Measurements from ENCODE around the gene EXOC6. TPM values are rescaled to one million over a fixed set of nuclear protein-coding genes. Genes with fewer than 3 reads are reported as not detected.

The EXOC6 gene
- total and polyA plus RNA-seq, 11 donors, result 5.8 to 12.3 (median 9.9) TPM

DNA sequence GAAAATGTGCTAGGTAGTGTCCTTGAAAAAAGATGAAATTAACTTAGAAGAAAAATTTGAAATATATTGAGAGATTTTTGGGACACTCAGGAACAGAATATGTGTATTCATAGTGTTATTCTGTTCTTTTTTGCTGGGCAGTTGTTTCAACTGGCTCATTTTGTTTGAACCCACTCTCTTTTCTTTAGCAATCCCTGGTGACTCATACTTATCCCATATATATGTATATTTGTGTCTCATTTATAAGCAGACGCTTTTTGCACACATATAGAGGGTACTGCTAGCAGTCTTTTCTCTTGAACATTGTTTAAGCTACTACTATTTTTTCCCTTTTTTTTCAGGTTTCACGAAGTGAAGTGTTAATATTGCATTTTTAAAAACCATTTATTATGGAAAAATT lies 1.9 kb downstream of the EXOC6 start:
- Histone ChIP-seq H3K4me1 (peaks cover 0 to 37% (median 9%) of the 10 kb centered on the region in 12 donors), H3K9me3 (peaks cover 0 to 4% (median 0%) of the 10 kb centered on the region in 12 donors), H3K27ac (no peak overlapping the region), H3K4me3 (no peak overlapping the region), H3K27me3 (no peaks in the 10 kb centered on the region), H3K36me3 (no peaks in the 10 kb centered on the region)
- ATAC-seq, result no peak
- TF ChIP-seq, protein P1, sequence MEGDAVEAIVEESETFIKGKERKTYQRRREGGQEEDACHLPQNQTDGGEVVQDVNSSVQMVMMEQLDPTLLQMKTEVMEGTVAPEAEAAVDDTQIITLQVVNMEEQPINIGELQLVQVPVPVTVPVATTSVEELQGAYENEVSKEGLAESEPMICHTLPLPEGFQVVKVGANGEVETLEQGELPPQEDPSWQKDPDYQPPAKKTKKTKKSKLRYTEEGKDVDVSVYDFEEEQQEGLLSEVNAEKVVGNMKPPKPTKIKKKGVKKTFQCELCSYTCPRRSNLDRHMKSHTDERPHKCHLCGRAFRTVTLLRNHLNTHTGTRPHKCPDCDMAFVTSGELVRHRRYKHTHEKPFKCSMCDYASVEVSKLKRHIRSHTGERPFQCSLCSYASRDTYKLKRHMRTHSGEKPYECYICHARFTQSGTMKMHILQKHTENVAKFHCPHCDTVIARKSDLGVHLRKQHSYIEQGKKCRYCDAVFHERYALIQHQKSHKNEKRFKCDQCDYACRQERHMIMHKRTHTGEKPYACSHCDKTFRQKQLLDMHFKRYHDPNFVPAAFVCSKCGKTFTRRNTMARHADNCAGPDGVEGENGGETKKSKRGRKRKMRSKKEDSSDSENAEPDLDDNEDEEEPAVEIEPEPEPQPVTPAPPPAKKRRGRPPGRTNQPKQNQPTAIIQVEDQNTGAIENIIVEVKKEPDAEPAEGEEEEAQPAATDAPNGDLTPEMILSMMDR (IDR thresholded peaks at IDR 0.05), result no peak
- no peak for TF ChIP-seq POLR2A (IDR thresholded peaks at IDR 0.05)
- intact Hi-C loops (cut with DNase I), result no loop called here
- no peak for DNase-seq
- 93 to 97% (median 94%) methylated on average over 2 of the region's 2 CpGs for WGBS, 4 donors

DNA sequence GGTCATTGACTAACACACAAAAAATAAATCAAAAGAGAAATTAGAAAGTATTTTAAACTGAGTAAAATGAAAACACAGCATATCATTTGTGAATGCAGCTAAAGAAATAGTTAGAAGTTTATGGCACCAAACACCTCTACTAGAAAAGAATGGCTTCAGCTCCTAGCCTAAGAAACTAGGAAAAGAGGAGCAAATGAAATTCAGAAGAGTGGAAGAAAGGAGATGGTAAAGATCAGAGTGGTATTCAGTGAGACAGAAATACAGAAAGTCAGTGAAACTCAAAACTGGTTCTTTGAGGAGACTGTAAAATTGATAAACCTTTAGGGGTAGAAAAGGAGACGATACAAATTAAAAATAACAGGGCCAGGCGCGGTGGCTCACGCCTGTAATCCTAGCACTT lies 2.7 kb downstream of the EXOC6 start:
- H3K27me3 ChIP-seq, result no peaks in the 10 kb centered on the region
- TF ChIP-seq, protein P1 (IDR thresholded peaks at IDR 0.05), result no peak
- no peak for TF ChIP-seq POLR2A (IDR thresholded peaks at IDR 0.05)
- intact Hi-C loops (cut with DNase I), result no loop called here
- H3K36me3 ChIP-seq, result no peaks in the 10 kb centered on the region
- no peak overlapping the region for H3K27ac ChIP-seq
- no peak for ATAC-seq
- DNase-seq, result no peak
- no peak overlapping the region for H3K4me3 ChIP-seq
- peaks cover 0 to 5% (median 0%) of the 10 kb centered on the region in 12 donors for H3K9me3 ChIP-seq
- peaks cover 0 to 33% (median 9%) of the 10 kb centered on the region in 12 donors for H3K4me1 ChIP-seq
- 97 to 98% (median 97%) methylated on average over 4 of the region's 4 CpGs for WGBS, 4 donors

- no peak for TF ChIP-seq POLR2A (IDR thresholded peaks at IDR 0.05)
- TF ChIP-seq, protein P1 (IDR thresholded peaks at IDR 0.05), result no peak
- 97 to 100% (median 98%) methylated on average over 3 of the region's 3 CpGs for WGBS, 4 donors
- intact Hi-C loops (cut with DNase I), result no loop called here
- peaks cover 0 to 41% (median 22%) of the 10 kb centered on the region in 12 donors for H3K9me3 ChIP-seq
- no peaks in the 10 kb centered on the region for H3K27me3 ChIP-seq
- no peaks in the 10 kb centered on the region for H3K4me1 ChIP-seq
- H3K36me3 ChIP-seq, result no peaks in the 10 kb centered on the region
- no peak overlapping the region for H3K27ac ChIP-seq
- no peak for ATAC-seq
- no peak overlapping the region for H3K4me3 ChIP-seq
- DNase-seq, result no peak
Observed at GRCh38 chr10:92855560-92855959, 7.2 kb downstream of the EXOC6 start.

DNA sequence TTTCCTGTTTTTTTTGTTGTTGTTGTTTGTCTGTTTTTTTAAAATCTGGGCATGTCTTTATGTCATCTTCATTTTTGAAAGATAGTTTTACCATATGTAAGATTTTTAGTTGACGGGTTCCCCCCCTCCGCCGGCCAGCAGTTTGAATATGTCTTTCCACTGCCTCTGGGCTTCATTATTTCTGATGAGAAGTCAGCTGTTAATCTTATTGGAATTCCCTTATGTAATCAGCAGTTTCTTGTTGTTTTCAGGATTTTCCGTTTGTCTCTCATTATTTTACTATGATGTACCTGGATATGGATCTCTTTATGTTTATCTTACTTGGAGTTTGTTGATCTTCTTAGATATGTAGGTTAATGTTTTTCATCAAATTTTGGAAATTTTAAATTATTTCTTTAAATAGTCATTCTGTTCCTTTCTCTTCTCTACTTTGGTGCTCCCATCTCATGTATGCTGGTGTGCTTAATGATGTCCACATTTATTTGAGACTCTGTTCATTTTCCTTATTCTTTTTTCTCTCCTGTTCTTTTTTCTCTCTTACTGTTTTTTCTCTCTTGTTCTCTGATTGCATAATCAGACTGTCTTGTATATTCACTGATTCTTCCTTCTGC lies 9.7 kb downstream of the EXOC6 start:
- Histone ChIP-seq H3K4me1 (no peaks in the 10 kb centered on the region), H3K27ac (no peak overlapping the region), H3K27me3 (no peaks in the 10 kb centered on the region), H3K9me3 (peaks cover 0 to 41% (median 22%) of the 10 kb centered on the region in 12 donors), H3K36me3 (no peaks in the 10 kb centered on the region), H3K4me3 (no peak overlapping the region)
- ATAC-seq (no peak), DNase-seq (no peak)
- intact Hi-C loops (cut with DNase I), result no loop called here
- TF ChIP-seq, protein P1 (IDR thresholded peaks at IDR 0.05), result no peak
- TF ChIP-seq POLR2A (IDR thresholded peaks at IDR 0.05), result no peak
- 90 to 92% (median 90%) methylated on average over 4 of the region's 4 CpGs for WGBS, 4 donors

Measured in heart left ventricle (tissue), 16 donors.